ENCODE data around the gene TGOLN2. TPM values are rescaled to one million over a fixed set of nuclear protein-coding genes. Genes with fewer than 3 reads are reported as not detected.
A peak's percentile ranks its signal among the peaks of the same experiment; 100 is the strongest.

The TGOLN2 gene
- total RNA-seq, 1 experiment from 2014 or later = 56.0 TPM

DNA sequence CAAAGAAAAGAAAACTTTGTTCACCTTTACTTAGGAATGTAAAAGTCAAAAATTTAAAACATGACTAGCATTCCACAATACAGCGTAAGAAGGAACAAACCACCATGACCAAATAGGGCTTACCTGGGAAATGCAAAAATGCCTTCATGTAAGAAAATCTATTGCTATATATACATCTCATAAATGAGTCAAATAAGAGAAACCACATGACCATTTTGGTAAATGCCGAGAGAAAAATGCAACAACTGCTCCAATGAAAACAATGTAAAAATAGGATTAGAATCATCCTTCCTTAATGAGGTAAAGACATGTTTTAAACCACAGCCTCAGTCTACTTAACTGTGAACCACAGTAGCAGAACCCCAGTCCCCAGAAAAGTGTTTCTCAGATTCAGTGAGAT lies 49.4 kb downstream of the TGOLN2 start:
- BruUV-seq (replicated peaks) = no TSS peak
- no peak for TF ChIP-seq EZH2 (IDR thresholded peaks at IDR 0.05; ENCODE audit: borderline replicate concordance, low read depth, low read length, poor library complexity, severe bottlenecking)
- TF ChIP-seq, protein P1, sequence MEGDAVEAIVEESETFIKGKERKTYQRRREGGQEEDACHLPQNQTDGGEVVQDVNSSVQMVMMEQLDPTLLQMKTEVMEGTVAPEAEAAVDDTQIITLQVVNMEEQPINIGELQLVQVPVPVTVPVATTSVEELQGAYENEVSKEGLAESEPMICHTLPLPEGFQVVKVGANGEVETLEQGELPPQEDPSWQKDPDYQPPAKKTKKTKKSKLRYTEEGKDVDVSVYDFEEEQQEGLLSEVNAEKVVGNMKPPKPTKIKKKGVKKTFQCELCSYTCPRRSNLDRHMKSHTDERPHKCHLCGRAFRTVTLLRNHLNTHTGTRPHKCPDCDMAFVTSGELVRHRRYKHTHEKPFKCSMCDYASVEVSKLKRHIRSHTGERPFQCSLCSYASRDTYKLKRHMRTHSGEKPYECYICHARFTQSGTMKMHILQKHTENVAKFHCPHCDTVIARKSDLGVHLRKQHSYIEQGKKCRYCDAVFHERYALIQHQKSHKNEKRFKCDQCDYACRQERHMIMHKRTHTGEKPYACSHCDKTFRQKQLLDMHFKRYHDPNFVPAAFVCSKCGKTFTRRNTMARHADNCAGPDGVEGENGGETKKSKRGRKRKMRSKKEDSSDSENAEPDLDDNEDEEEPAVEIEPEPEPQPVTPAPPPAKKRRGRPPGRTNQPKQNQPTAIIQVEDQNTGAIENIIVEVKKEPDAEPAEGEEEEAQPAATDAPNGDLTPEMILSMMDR (conservative IDR thresholded peaks at IDR 0.05; ENCODE audit: low read depth, low read length) = no peak
- Histone ChIP-seq H3K27ac (ENCODE audit: low read depth, low read length, poor library complexity, severe bottlenecking) (peak overlapping the region; percentile 85), H3K9me3 (ENCODE audit: low read depth, low read length, poor library complexity, severe bottlenecking) (no peaks in the 10 kb centered on the region), H3K4me1 (ENCODE audit: insufficient read depth, low read length, poor library complexity, severe bottlenecking) (peaks cover 33% of the 10 kb centered on the region), H3K36me3 (ENCODE audit: insufficient read depth, low read length, poor library complexity, severe bottlenecking) (no peaks in the 10 kb centered on the region), H3K4me3 (ENCODE audit: low read depth, low read length, poor library complexity, severe bottlenecking) (no peak overlapping the region), H3K27me3 (replicated peaks; ENCODE audit: insufficient read depth, low read depth, low read length, poor library complexity) (no peaks in the 10 kb centered on the region)
- POLR2A ChIA-PET (ENCODE audit: low non-redundant PET) = no interaction called here
- CTCF ChIA-PET = interaction anchor here (1.0 kb wide), 1 partner anchor 12 kb away, joined by 5 read pairs; no protein-coding TSS in a partner anchor
- DNase-seq (ENCODE audit: low spot score) = no peak
- intact Hi-C loops (cut with micrococcal nuclease; ENCODE audit: unreplicated experiment) = no loop called here

DNA sequence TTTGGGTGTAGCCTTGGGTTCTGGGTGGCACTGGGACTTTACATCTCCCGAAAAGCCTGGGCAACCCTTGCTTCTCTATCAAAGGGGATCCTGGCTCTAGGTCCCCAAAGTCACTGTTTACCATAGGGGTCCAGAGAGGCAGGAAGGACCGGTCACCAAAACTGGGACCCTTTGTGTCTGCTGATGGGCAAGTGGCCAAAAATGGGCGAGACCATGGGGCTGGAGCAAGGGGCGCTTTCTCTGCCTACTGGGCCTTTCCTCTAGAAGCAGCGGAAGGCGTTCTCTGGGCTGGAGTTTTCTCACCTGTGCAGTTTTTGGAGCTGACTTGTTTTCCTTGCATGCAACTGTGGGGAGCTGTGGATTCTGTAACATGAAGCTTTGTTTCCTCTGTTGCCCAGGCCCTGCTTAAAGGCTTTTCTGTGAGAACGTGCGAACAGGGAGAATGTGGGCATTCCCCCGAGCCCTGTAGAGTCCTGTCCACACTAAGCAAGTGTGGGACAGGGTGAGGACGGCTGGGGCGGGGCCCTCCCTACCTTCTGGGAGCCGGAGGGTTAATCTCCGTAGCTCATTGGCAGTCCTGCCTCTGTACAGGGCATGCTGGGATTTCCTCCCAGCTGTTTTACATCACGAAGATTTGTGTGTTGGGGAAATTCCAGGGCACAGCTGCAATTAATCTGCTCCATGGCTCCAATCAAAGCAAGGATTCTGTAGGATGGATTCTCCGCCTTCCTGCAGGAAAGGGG lies 50.2 kb downstream of the TGOLN2 start:
- peaks cover 33% of the 10 kb centered on the region for H3K4me1 ChIP-seq (ENCODE audit: insufficient read depth, low read length, poor library complexity, severe bottlenecking)
- H3K9me3 ChIP-seq (ENCODE audit: low read depth, low read length, poor library complexity, severe bottlenecking) = no peaks in the 10 kb centered on the region
- no peaks in the 10 kb centered on the region for H3K36me3 ChIP-seq (ENCODE audit: insufficient read depth, low read length, poor library complexity, severe bottlenecking)
- H3K27me3 ChIP-seq (replicated peaks; ENCODE audit: insufficient read depth, low read depth, low read length, poor library complexity) = no peaks in the 10 kb centered on the region
- DNase-seq (ENCODE audit: low spot score) = peak; percentile 91
- ChIA-PET CTCF (interaction anchor here (0.8 to 1.0 kb wide), 2 partner anchors 11 to 21 kb away, joined by 3 to 5 read pairs; no protein-coding TSS in a partner anchor), POLR2A (ENCODE audit: low non-redundant PET) (no interaction called here)
- no TSS peak for BruUV-seq (replicated peaks)
- peak overlapping the region; percentile 9 for H3K4me3 ChIP-seq (ENCODE audit: low read depth, low read length, poor library complexity, severe bottlenecking)
- intact Hi-C loops (cut with micrococcal nuclease; ENCODE audit: unreplicated experiment) = no loop called here
- TF ChIP-seq, protein P1 (conservative IDR thresholded peaks at IDR 0.05; ENCODE audit: low read depth, low read length) = no peak
- TF ChIP-seq EZH2 (IDR thresholded peaks at IDR 0.05; ENCODE audit: borderline replicate concordance, low read depth, low read length, poor library complexity, severe bottlenecking) = no peak
- peak overlapping the region; percentile 85 for H3K27ac ChIP-seq (ENCODE audit: low read depth, low read length, poor library complexity, severe bottlenecking)

DNA sequence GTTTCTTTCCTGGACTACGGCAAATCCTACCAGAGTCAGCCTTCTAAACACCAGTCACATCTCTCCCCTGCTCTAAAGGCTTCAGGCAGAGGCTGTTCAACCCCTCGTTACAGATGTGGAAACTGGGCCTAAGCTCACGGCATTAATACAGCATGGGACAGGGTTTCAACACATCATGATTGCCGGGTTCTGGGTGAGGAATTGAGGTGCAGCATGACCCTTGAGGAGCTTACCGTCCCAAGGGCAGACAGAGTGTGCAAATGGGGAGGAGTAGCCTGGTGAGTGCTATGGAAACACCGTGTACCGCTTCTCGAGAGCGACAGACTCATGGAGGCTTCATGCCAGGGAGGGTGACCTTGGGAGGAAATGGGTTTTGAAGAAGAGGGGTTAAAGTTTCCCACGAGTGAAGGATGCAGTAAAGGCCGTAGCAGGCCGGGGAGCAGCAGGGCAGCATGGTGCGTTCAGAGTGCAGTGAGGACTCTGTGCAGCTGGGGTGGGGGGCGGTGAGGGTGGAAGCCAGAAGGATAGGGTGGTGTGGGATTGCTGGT lies 51.1 kb downstream of the TGOLN2 start:
- DNase-seq (ENCODE audit: low spot score) = no peak
- no peaks in the 10 kb centered on the region for H3K27me3 ChIP-seq (replicated peaks; ENCODE audit: insufficient read depth, low read depth, low read length, poor library complexity)
- peaks cover 33% of the 10 kb centered on the region for H3K4me1 ChIP-seq (ENCODE audit: insufficient read depth, low read length, poor library complexity, severe bottlenecking)
- no peaks in the 10 kb centered on the region for H3K9me3 ChIP-seq (ENCODE audit: low read depth, low read length, poor library complexity, severe bottlenecking)
- no peaks in the 10 kb centered on the region for H3K36me3 ChIP-seq (ENCODE audit: insufficient read depth, low read length, poor library complexity, severe bottlenecking)
- CTCF ChIA-PET = no interaction called here
- peak overlapping the region; percentile 85 for H3K27ac ChIP-seq (ENCODE audit: low read depth, low read length, poor library complexity, severe bottlenecking)
- TF ChIP-seq EZH2 (IDR thresholded peaks at IDR 0.05; ENCODE audit: borderline replicate concordance, low read depth, low read length, poor library complexity, severe bottlenecking) = no peak
- POLR2A ChIA-PET (ENCODE audit: low non-redundant PET) = no interaction called here
- no TSS peak for BruUV-seq (replicated peaks)
- intact Hi-C loops (cut with micrococcal nuclease; ENCODE audit: unreplicated experiment) = no loop called here
- no peak overlapping the region for H3K4me3 ChIP-seq (ENCODE audit: low read depth, low read length, poor library complexity, severe bottlenecking)

All from A673 (cell line).